GM06990 (cell line): ENCODE measurements around the gene ERBB4.

Source experiments
- DNase-seq: peaks from one replicate; pipeline ENCODE4 v3.0.0-alpha.2; 2011; ENCODE audit not compliant: insufficient read length; ENCODE audit errors: extremely low read depth
- H3K27me3 ChIP-seq: replicated peaks from 2 replicates; pipeline ENCODE4 v1.6.0; 2011; ENCODE audit warnings: low read length; ENCODE audit not compliant: control insufficient read depth, insufficient read depth
- H3K36me3 ChIP-seq: 2 replicates; pipeline ENCODE4 v1.5.1; 2011; ENCODE audit warnings: low read length; ENCODE audit not compliant: control insufficient read depth, insufficient read depth
- H3K4me3 ChIP-seq: replicated peaks from 2 replicates; pipeline ENCODE4 v1.5.1; 2011; ENCODE audit warnings: low read depth, mild to moderate bottlenecking, control low read depth, low read length
- CTCF ChIP-seq: IDR thresholded peaks from 2 replicates; pipeline ENCODE4 v1.5.1; 2011; ENCODE audit warnings: low read length, control low read depth, mild to moderate bottlenecking, inconsistent platforms; ENCODE audit not compliant: insufficient read depth, poor library complexity, severe bottlenecking

ERBB4 gene

GRCh38 chr2:212295571-212295970 lies 243.0 kb downstream of the ERBB4 start:
- no peak for DNase-seq
- H3K27me3 ChIP-seq = no peaks in the 10 kb centered on the region

GRCh38 chr2:212294816-212295215 lies 243.8 kb downstream of the ERBB4 start:
- no peak for DNase-seq
- no peak for TF ChIP-seq CTCF
- H3K27me3 ChIP-seq = no peaks in the 10 kb centered on the region
- H3K36me3 ChIP-seq = no peaks in the 10 kb centered on the region
- no peak overlapping the region for H3K4me3 ChIP-seq

More at GRCh38 chr2:212295571-212295970, 243.0 kb downstream of the ERBB4 start:
- H3K36me3 ChIP-seq = no peaks in the 10 kb centered on the region
- TF ChIP-seq CTCF = no peak
- H3K4me3 ChIP-seq = no peak overlapping the region

- H3K36me3 ChIP-seq = no peaks in the 10 kb centered on the region
- TF ChIP-seq CTCF = no peak
These were observed 249.3 kb downstream of the ERBB4 start for GRCh38 chr2:212289301-212289700.

GRCh38 chr2:212288308-212288707 lies 250.3 kb downstream of the ERBB4 start:
- DNase-seq = no peak

More at GRCh38 chr2:212289301-212289700, 249.3 kb downstream of the ERBB4 start:
- no peak for DNase-seq
- Histone ChIP-seq H3K27me3 (no peaks in the 10 kb centered on the region), H3K4me3 (no peak overlapping the region)

GRCh38 chr2:212284166-212284565 lies 254.4 kb downstream of the ERBB4 start:
- no peak for DNase-seq
- no peak for TF ChIP-seq CTCF
- H3K4me3 ChIP-seq = no peak overlapping the region
- no peaks in the 10 kb centered on the region for H3K27me3 ChIP-seq
- H3K36me3 ChIP-seq = no peaks in the 10 kb centered on the region

More at GRCh38 chr2:212288308-212288707, 250.3 kb downstream of the ERBB4 start:
- Histone ChIP-seq H3K36me3 (no peaks in the 10 kb centered on the region), H3K27me3 (no peaks in the 10 kb centered on the region), H3K4me3 (no peak overlapping the region)
- TF ChIP-seq CTCF = no peak

GRCh38 chr2:212282671-212283261 lies 255.8 kb downstream of the ERBB4 start:
- TF ChIP-seq CTCF = no peak
- Histone ChIP-seq H3K4me3 (no peak overlapping the region), H3K36me3 (no peaks in the 10 kb centered on the region), H3K27me3 (no peaks in the 10 kb centered on the region)
- no peak for DNase-seq
